Mesothelial cell of epicardium (in vitro differentiated cells): ENCODE results near the gene KRT20. TPM values are rescaled to one million over a fixed set of nuclear protein-coding genes. Genes with fewer than 3 reads are reported as not detected.
"Not testable (repeated sequence)": the region's sequence is repeated elsewhere in the genome, so short reads cannot be mapped to it uniquely, and the experiment has no call there.

Experiments used
- DNase-seq, 2 experiments: peaks; one replicate each; pipeline ENCODE4 v3.0.0; 2021; ENCODE audit warnings: low spot score in 2 of 2; ENCODE audit not compliant: unreplicated experiment in 2 of 2
- H3K27ac Mint-ChIP-seq: 2 replicates; pipeline ENCODE4 v1.8.0; 2021; ENCODE audit warnings: mixed read lengths
- H3K27me3 Mint-ChIP-seq: 2 replicates; pipeline ENCODE4 v1.8.0; 2021; ENCODE audit warnings: low read depth, mixed read lengths
- H3K36me3 Mint-ChIP-seq: 2 replicates; pipeline ENCODE4 v1.8.0; 2021; ENCODE audit warnings: mixed read lengths
- H3K4me1 Mint-ChIP-seq: 2 replicates; pipeline ENCODE4 v1.8.0; 2021; ENCODE audit warnings: mixed read lengths
- H3K4me3 Mint-ChIP-seq: 2 replicates; pipeline ENCODE4 v1.8.0; 2021; ENCODE audit warnings: mild to moderate bottlenecking, moderate library complexity, mixed read lengths
- H3K9me3 Mint-ChIP-seq: 2 replicates; pipeline ENCODE4 v1.8.0; 2021; ENCODE audit warnings: mixed read lengths
- CTCF ChIP-seq: fragments of 200-600 bp; sonication (generic); IDR thresholded peaks from one replicate; pipeline ENCODE4 v1.5.0; 2021; ENCODE audit warnings: antibody characterized with exemption; ENCODE audit not compliant: unreplicated experiment
- total RNA-seq: library from RNA; stranded (reverse); gene quantifications from 3 replicates; pipeline ENCODE4 v1.2.1, GENCODE V29; 2021

The KRT20 gene
- total RNA-seq, 1 donor from 2014 or later, result not detected

GRCh38 chr17:40859536-40859935 lies 25.5 kb downstream of the KRT20 start:
- Mint-ChIP-seq H3K27ac (no peak overlapping the region), H3K4me1 (peaks cover 18% of the 10 kb centered on the region), H3K4me3 (no peak overlapping the region), H3K36me3 (no peaks in the 10 kb centered on the region), H3K27me3 (peaks cover 2% of the 10 kb centered on the region), H3K9me3 (no peaks in the 10 kb centered on the region)
- no peak for DNase-seq
- no peak for TF ChIP-seq CTCF

- not testable (repeated sequence) for H3K27me3 Mint-ChIP-seq, H3K4me3 Mint-ChIP-seq, H3K27ac Mint-ChIP-seq, H3K9me3 Mint-ChIP-seq, DNase-seq, H3K36me3 Mint-ChIP-seq
- H3K4me1 Mint-ChIP-seq, result peaks cover 24% of the 10 kb centered on the region
Measured at GRCh38 chr17:40858667-40859066, 26.4 kb downstream of the KRT20 start.

GRCh38 chr17:40857535-40857934 lies 27.5 kb downstream of the KRT20 start:
- TF ChIP-seq CTCF, result no peak
- Mint-ChIP-seq H3K36me3 (no peaks in the 10 kb centered on the region), H3K9me3 (no peaks in the 10 kb centered on the region), H3K4me1 (peaks cover 27% of the 10 kb centered on the region), H3K27ac (peak overlapping the region; percentile 80), H3K27me3 (no peaks in the 10 kb centered on the region), H3K4me3 (peak overlapping the region; percentile 2)
- DNase-seq, result no peak

- H3K4me1 Mint-ChIP-seq, result peaks cover 27% of the 10 kb centered on the region
- H3K27me3 Mint-ChIP-seq, result no peaks in the 10 kb centered on the region
- H3K36me3 Mint-ChIP-seq, result no peaks in the 10 kb centered on the region
- H3K9me3 Mint-ChIP-seq, result no peaks in the 10 kb centered on the region
- no peak for DNase-seq
- no peak overlapping the region for H3K4me3 Mint-ChIP-seq
- H3K27ac Mint-ChIP-seq, result peak overlapping the region; percentile 74
- no peak for TF ChIP-seq CTCF
Measured at GRCh38 chr17:40854175-40854814, 30.7 kb downstream of the KRT20 start.

- peaks cover 13% of the 10 kb centered on the region for H3K4me1 Mint-ChIP-seq
- no peaks in the 10 kb centered on the region for H3K27me3 Mint-ChIP-seq
- H3K27ac Mint-ChIP-seq, result no peak overlapping the region
- no peaks in the 10 kb centered on the region for H3K36me3 Mint-ChIP-seq
- no peak for TF ChIP-seq CTCF
- DNase-seq, result no peak
- H3K9me3 Mint-ChIP-seq, result no peaks in the 10 kb centered on the region
- no peak overlapping the region for H3K4me3 Mint-ChIP-seq
Measured at GRCh38 chr17:40852364-40852763, 32.7 kb downstream of the KRT20 start.

- no peaks in the 10 kb centered on the region for H3K9me3 Mint-ChIP-seq
- peaks cover 11% of the 10 kb centered on the region for H3K4me1 Mint-ChIP-seq
- DNase-seq, result no peak
- TF ChIP-seq CTCF, result no peak
- peaks cover 6% of the 10 kb centered on the region for H3K27me3 Mint-ChIP-seq
- no peak overlapping the region for H3K27ac Mint-ChIP-seq
- no peaks in the 10 kb centered on the region for H3K36me3 Mint-ChIP-seq
- H3K4me3 Mint-ChIP-seq, result no peak overlapping the region
Measured at GRCh38 chr17:40850293-40850972, 34.6 kb downstream of the KRT20 start.
